Measurements from ENCODE around the gene INSIG1.

DNA sequence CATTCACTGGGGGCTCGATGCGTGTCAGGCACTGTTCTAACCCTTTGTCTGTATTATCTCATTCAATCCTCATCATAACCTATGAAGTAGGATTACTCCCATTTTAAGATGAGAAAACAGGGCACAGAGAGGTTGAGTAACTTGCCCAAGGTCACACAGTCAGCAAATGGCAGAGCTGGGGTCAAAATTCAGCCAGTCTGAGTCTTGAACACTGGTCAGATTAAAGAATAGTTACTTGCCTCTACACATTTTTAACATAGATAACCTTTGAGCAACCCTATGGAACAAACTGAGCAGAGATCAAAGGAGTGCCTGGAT is 27.2 kb downstream of the INSIG1 start:
- TF ChIP-seq, protein P1, sequence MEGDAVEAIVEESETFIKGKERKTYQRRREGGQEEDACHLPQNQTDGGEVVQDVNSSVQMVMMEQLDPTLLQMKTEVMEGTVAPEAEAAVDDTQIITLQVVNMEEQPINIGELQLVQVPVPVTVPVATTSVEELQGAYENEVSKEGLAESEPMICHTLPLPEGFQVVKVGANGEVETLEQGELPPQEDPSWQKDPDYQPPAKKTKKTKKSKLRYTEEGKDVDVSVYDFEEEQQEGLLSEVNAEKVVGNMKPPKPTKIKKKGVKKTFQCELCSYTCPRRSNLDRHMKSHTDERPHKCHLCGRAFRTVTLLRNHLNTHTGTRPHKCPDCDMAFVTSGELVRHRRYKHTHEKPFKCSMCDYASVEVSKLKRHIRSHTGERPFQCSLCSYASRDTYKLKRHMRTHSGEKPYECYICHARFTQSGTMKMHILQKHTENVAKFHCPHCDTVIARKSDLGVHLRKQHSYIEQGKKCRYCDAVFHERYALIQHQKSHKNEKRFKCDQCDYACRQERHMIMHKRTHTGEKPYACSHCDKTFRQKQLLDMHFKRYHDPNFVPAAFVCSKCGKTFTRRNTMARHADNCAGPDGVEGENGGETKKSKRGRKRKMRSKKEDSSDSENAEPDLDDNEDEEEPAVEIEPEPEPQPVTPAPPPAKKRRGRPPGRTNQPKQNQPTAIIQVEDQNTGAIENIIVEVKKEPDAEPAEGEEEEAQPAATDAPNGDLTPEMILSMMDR (IDR thresholded peaks at IDR 0.05), result no peak
- no peak for TF ChIP-seq POLR2A (IDR thresholded peaks at IDR 0.05)
